IMR-90 (cell line): ENCODE measurements around the gene CTBP1. TPM values are rescaled to one million over a fixed set of nuclear protein-coding genes. Genes with fewer than 3 reads are reported as not detected.
A peak's percentile ranks its signal among the peaks of the same experiment; 100 is the strongest.

Source experiments
- ATAC-seq: fragments of 200-7000 bp; cut with Tn5 transposase; 2 replicates; pipeline ENCODE4 v1.9.1; 2020; ENCODE audit warnings: low read depth, mild to moderate bottlenecking, moderate library complexity
- BruUV-seq: library from RNA; stranded (reverse); fragments of 400-500 nt; replicated peaks from 2 replicates; lab custom pipeline; 2021; lab: Mats Ljungman, UMichigan
- CTCF ChIA-PET: fragments of 300-600 bp; formaldehyde crosslinking; extraction: SDS; loops from one replicate; lab custom pipeline; 2021; ENCODE audit warnings: antibody characterized with exemption; lab: Yijun Ruan, JAX
- POLR2A ChIA-PET: fragments of 300-600 bp; sonication (Branson Sonifier 250); formaldehyde crosslinking; loops from one replicate; lab custom pipeline; 2022; ENCODE audit warnings: antibody characterized with exemption; ENCODE audit not compliant: unreplicated experiment; lab: Charles Lee
- DNase-seq: peaks from one replicate; pipeline ENCODE4 v3.0.0; 2013
- H2AFZ ChIP-seq: replicated peaks from 2 replicates; pipeline ENCODE3; 2013; ENCODE audit warnings: low read length, mild to moderate bottlenecking; ENCODE audit not compliant: poor library complexity
- H2AK5ac ChIP-seq: 2 replicates; pipeline ENCODE4 v1.6.1; 2013; ENCODE audit warnings: low read depth, low read length, inconsistent platforms
- H2AK9ac ChIP-seq: replicated peaks from 2 replicates; pipeline ENCODE3; 2013; ENCODE audit warnings: mild to moderate bottlenecking, low read depth, low read length, moderate library complexity; ENCODE audit not compliant: poor library complexity
- H2BK120ac ChIP-seq: 2 replicates; pipeline ENCODE4 v1.6.1; 2013; ENCODE audit warnings: low read depth, low read length, inconsistent platforms
- H2BK15ac ChIP-seq: 3 replicates; pipeline ENCODE4 v1.6.1; 2013; ENCODE audit warnings: low read depth, low read length, inconsistent platforms
- H2BK20ac ChIP-seq: 2 replicates; pipeline ENCODE4 v1.6.1; 2013; ENCODE audit warnings: low read depth, mild to moderate bottlenecking, inconsistent platforms, low read length, moderate library complexity
- H2BK5ac ChIP-seq: 2 replicates; pipeline ENCODE4 v1.6.1; 2013; ENCODE audit warnings: mild to moderate bottlenecking, low read depth, low read length, inconsistent platforms; ENCODE audit not compliant: poor library complexity, severe bottlenecking
- H3K14ac ChIP-seq: replicated peaks from 2 replicates; pipeline ENCODE4 v1.6.1; 2013; ENCODE audit warnings: low read depth, low read length, inconsistent platforms
- H3K18ac ChIP-seq: 2 replicates; pipeline ENCODE4 v1.6.1; 2013; ENCODE audit warnings: low read depth, low read length, control low read depth
- H3K23ac ChIP-seq: 2 replicates; pipeline ENCODE4 v1.6.1; 2013; ENCODE audit warnings: low read depth, low read length, inconsistent platforms
- H3K27ac ChIP-seq: 2 replicates; pipeline ENCODE4 v1.5.1; 2013; ENCODE audit warnings: mild to moderate bottlenecking, control low read depth, low read length; ENCODE audit not compliant: insufficient read depth
- H3K27me3 ChIP-seq: 2 replicates; pipeline ENCODE4 v1.6.1; 2013; ENCODE audit warnings: low read length; ENCODE audit not compliant: control insufficient read depth, insufficient read depth
- H3K36me3 ChIP-seq: 2 replicates; pipeline ENCODE4 v1.6.1; 2013; ENCODE audit warnings: low read length, mixed read lengths; ENCODE audit not compliant: control insufficient read depth, insufficient read depth
- H3K4ac ChIP-seq: 2 replicates; pipeline ENCODE4 v1.6.1; 2013; ENCODE audit warnings: low read depth, low read length, inconsistent platforms
- H3K4me1 ChIP-seq: 2 replicates; pipeline ENCODE4 v1.6.1; 2013; ENCODE audit warnings: low read length, mixed read lengths; ENCODE audit not compliant: control insufficient read depth, insufficient read depth
- H3K4me2 ChIP-seq: 2 replicates; pipeline ENCODE4 v1.6.1; 2013; ENCODE audit warnings: low read depth, mild to moderate bottlenecking, control low read depth, low read length, moderate library complexity
- H3K4me3 ChIP-seq: 2 replicates; pipeline ENCODE4 v1.5.1; 2013; ENCODE audit warnings: low read depth, mild to moderate bottlenecking, control low read depth, low read length, moderate library complexity; ENCODE audit not compliant: insufficient read depth
- H3K56ac ChIP-seq: 2 replicates; pipeline ENCODE4 v1.6.1; 2013; ENCODE audit warnings: low read length, inconsistent platforms; ENCODE audit not compliant: insufficient read depth; ENCODE audit errors: extremely low read depth
- H3K79me1 ChIP-seq, 2 experiments: 2 replicates each; pipeline ENCODE4 v1.6.1; 2013; ENCODE audit warnings: low read length in 2 of 2, inconsistent platforms in 1 of 2, low read depth in 1 of 2
- H3K9ac ChIP-seq: 2 replicates; pipeline ENCODE4 v1.6.1; 2013; ENCODE audit warnings: low read depth, low read length, control low read depth
- H3K9me1 ChIP-seq: 2 replicates; pipeline ENCODE4 v1.6.1; 2013; ENCODE audit warnings: low read length, inconsistent platforms; ENCODE audit not compliant: insufficient read depth
- H3K9me3 ChIP-seq: 2 replicates; pipeline ENCODE4 v1.6.1; 2013; ENCODE audit warnings: low read length; ENCODE audit not compliant: control insufficient read depth, insufficient read depth
- H4K20me1 ChIP-seq: 2 replicates; pipeline ENCODE4 v1.6.1; 2013; ENCODE audit warnings: low read length, inconsistent platforms; ENCODE audit not compliant: insufficient read depth
- H4K5ac ChIP-seq: 2 replicates; pipeline ENCODE4 v1.6.1; 2013; ENCODE audit warnings: mild to moderate bottlenecking, low read depth, low read length, control low read depth
- H4K8ac ChIP-seq, 2 experiments: 2 replicates each; pipeline ENCODE4 v1.6.1; 2013; ENCODE audit warnings: low read depth in 2 of 2, low read length in 2 of 2, control low read depth in 1 of 2, inconsistent platforms in 1 of 2
- H4K91ac ChIP-seq: 2 replicates; pipeline ENCODE4 v1.6.1; 2013; ENCODE audit warnings: low read depth, low read length, inconsistent platforms; ENCODE audit not compliant: insufficient read depth
- CEBPB ChIP-seq: IDR thresholded peaks from 2 replicates; pipeline ENCODE4 v1.6.1; 2012; ENCODE audit warnings: low read depth, low read length, improper control_type of control experiment
- CTCF ChIP-seq: conservative IDR thresholded peaks from 2 replicates; pipeline ENCODE4 v1.5.1; 2012; ENCODE audit warnings: mild to moderate bottlenecking, low read depth, low read length, improper control_type of control experiment
- ELK1 ChIP-seq: fragments of 150-350 bp; IDR thresholded peaks from 2 replicates; pipeline ENCODE4 v1.6.1; 2016; ENCODE audit warnings: low read depth, mild to moderate bottlenecking, low read length, moderate library complexity, borderline replicate concordance
- MAFK ChIP-seq: IDR thresholded peaks from 2 replicates; pipeline ENCODE4 v1.6.1; 2012; ENCODE audit warnings: low read depth, low read length, improper control_type of control experiment
- MAZ ChIP-seq: IDR thresholded peaks from 2 replicates; pipeline ENCODE4 v1.6.1; 2012; ENCODE audit warnings: low read depth, mild to moderate bottlenecking, low read length, improper control_type of control experiment, moderate library complexity, borderline replicate concordance
- MXI1 ChIP-seq: IDR thresholded peaks from 2 replicates; pipeline ENCODE4 v1.6.1; 2012; ENCODE audit warnings: low read depth, mild to moderate bottlenecking, low read length, moderate library complexity, borderline replicate concordance
- POLR2A ChIP-seq: IDR thresholded peaks from 2 replicates; pipeline ENCODE4 v1.6.1; 2012; ENCODE audit warnings: mild to moderate bottlenecking, low read depth, low read length
- RAD21 ChIP-seq: IDR thresholded peaks from 2 replicates; pipeline ENCODE4 v1.6.1; 2012; ENCODE audit warnings: low read length, improper control_type of control experiment
- RCOR1 ChIP-seq: IDR thresholded peaks from 2 replicates; pipeline ENCODE4 v1.6.1; 2012; ENCODE audit warnings: mild to moderate bottlenecking, low read length, improper control_type of control experiment; ENCODE audit not compliant: insufficient replicate concordance
- RFX5 ChIP-seq: IDR thresholded peaks from 2 replicates; pipeline ENCODE4 v1.8.0; 2012; ENCODE audit warnings: low read depth, mild to moderate bottlenecking, low read length, moderate library complexity
- WGBS, 2 experiments: methylation state at CpG; one replicate each; pipeline versions ENCODE4 v1.1.5 to v1.1.7; 2013; ENCODE audit warnings: missing lambda C conversion rate in 2 of 2; ENCODE audit not compliant: insufficient read length in 1 of 2; ENCODE audit errors: extremely low coverage in 2 of 2; 5-methylcytosine and 5-hydroxymethylcytosine counted together
- dilution Hi-C: fragments of 300-500 bp; cut with HindIII; formaldehyde crosslinking; loops from one replicate; pipeline ENCODE4 v1.14.3; 2018; ENCODE audit warnings: low sequenced_read_pairs; ENCODE audit not compliant: unreplicated experiment
- in situ Hi-C: fragments of 300-500 bp; cut with MboI; formaldehyde crosslinking; loops from 3 replicates; pipeline ENCODE4 v1.14.3; 2019; ENCODE audit warnings: low sequenced_read_pairs, inconsistent platforms, mixed read lengths
- intact Hi-C: fragments of 100-400 bp; cut with micrococcal nuclease; formaldehyde crosslinking; loops from 2 replicates; pipeline ENCODE4 v1.10.0; 2022
- polyA plus RNA-seq, 3 experiments: library from polyadenylated mRNA; depleted of rRNA; stranded (reverse); fragments of >200 nt; gene quantifications; 2 replicates each; pipeline ENCODE4 v1.2.3, GENCODE V29; 2012; ENCODE audit warnings: low replicate concordance in 1 of 3
- total RNA-seq: library from RNA; depleted of rRNA; stranded (reverse); fragments of >200 nt; gene quantifications from 2 replicates; pipeline ENCODE4 v1.2.3, GENCODE V29; 2012

The CTBP1 gene
- total and polyA plus RNA-seq, 2 of the 4 experiments (the other 2 are of a cell fraction) = 147 to 212 TPM

GRCh38 chr4:1174941-1175634 lies 73.8 kb downstream of the CTBP1 start:
- H2AFZ ChIP-seq = no peak overlapping the region
- H2BK15ac ChIP-seq = no peak overlapping the region; the same call in 2 of the 3 replicates
- peaks cover 23% of the 10 kb centered on the region for H3K4me1 ChIP-seq
- no peak overlapping the region for H3K56ac ChIP-seq
- in situ Hi-C loops = loop anchor here (25.0 kb wide), 1 partner anchor 462 kb away; no protein-coding TSS in a partner anchor
- H3K4me3 ChIP-seq = no peak overlapping the region
- no peaks in the 10 kb centered on the region for H4K20me1 ChIP-seq
- no peak overlapping the region for H4K8ac ChIP-seq
- WGBS, 2 experiments = 88% methylated on average over 14 of the region's 20 CpGs; no CpG with 5 or more reads in 1 of the 2 experiments
- ATAC-seq (no peak), DNase-seq (no peak)
- H2BK20ac ChIP-seq = no peak overlapping the region
- H3K79me1 ChIP-seq = no peaks in the 10 kb centered on the region; a peak in 1 of 4 replicates
- H3K27ac ChIP-seq = no peak overlapping the region
- CTCF ChIA-PET = no interaction called here
- H4K5ac ChIP-seq = 0 out of 2 replicates have a peak overlapping the region, but pooled peaks have one; percentile 17
- intact Hi-C loops = no loop called here
- POLR2A ChIA-PET = no interaction called here
- peak overlapping the region; percentile 19; the same call in 1 of the 2 replicates for H2BK120ac ChIP-seq
- no TSS peak for BruUV-seq
- no peak overlapping the region for H2AK9ac ChIP-seq
- no peak overlapping the region for H2BK5ac ChIP-seq
- H3K4ac ChIP-seq = peak overlapping the region; percentile 4
- no peak overlapping the region for H3K4me2 ChIP-seq
- H3K18ac ChIP-seq = no peak overlapping the region; the same call in 1 of the 2 replicates
- H3K9me3 ChIP-seq = peaks cover 2% of the 10 kb centered on the region
- H3K14ac ChIP-seq = no peak overlapping the region
- no peak overlapping the region for H3K23ac ChIP-seq
- TF ChIP-seq RAD21 (no peak), MAFK (no peak), MAZ (no peak), RCOR1 (no peak), MXI1 (no peak), POLR2A (no peak), CEBPB (no peak), ELK1 (no peak), RFX5 (no peak), CTCF (no peak)
- peaks cover 3% of the 10 kb centered on the region; the same call in 1 of the 2 replicates for H3K9me1 ChIP-seq
- H3K27me3 ChIP-seq = no peaks in the 10 kb centered on the region
- peak overlapping the region; percentile 45 for H2AK5ac ChIP-seq
- no peak overlapping the region for H3K9ac ChIP-seq
- H3K36me3 ChIP-seq = peaks cover 9% of the 10 kb centered on the region; the same call in 1 of the 2 replicates
- dilution Hi-C loops = no loop called here
- H4K91ac ChIP-seq = no peak overlapping the region
